Ramos (cell line): ENCODE measurements around the gene TMEM258.

ENCODE experiments used
- in situ Hi-C: fragments of 300-500 bp; cut with MboI; formaldehyde crosslinking; loops from one replicate; pipeline ENCODE4 v1.14.3; 2022; ENCODE audit warnings: low sequenced_read_pairs; ENCODE audit not compliant: unreplicated experiment

Gene TMEM258

GRCh38 chr11:61797263-61797944 lies 5.0 kb upstream of the TMEM258 start:
- in situ Hi-C loops: no loop called here

GRCh38 chr11:61795876-61796526 lies 3.6 kb upstream of the TMEM258 start:
- in situ Hi-C loops: no loop called here

DNA sequence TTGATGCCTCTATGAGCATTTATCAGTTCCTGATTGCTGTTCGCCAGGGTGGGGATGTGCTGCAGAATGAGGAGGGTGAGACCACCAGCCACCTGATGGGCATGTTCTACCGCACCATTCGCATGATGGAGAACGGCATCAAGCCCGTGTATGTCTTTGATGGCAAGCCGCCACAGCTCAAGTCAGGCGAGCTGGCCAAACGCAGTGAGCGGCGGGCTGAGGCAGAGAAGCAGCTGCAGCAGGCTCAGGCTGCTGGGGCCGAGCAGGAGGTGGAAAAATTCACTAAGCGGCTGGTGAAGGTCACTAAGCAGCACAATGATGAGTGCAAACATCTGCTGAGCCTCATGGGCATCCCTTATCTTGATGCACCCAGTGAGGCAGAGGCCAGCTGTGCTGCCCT lies 3.1 kb upstream of the TMEM258 start:
- in situ Hi-C loops: no loop called here

- in situ Hi-C loops: no loop called here
These were observed 2.2 kb upstream of the TMEM258 start for GRCh38 chr11:61794579-61794978.

DNA sequence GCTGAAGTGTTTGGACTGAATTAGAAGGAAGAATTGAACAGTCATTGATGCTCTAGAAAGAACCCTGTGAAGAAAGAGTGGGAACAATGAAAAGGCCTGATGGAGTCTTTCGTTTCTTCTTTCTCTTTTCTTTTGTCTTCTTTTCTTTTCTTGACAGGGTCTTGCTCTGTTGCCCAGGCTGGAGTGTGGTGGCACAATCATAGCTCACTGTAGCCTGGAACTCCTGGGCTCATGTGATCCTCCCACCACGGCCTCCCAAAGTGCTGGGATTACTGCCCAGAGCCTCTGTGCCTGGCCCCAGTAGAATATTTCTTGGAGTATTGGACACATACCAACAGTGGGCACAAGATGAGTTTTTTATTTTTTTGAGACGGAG lies 1.4 kb upstream of the TMEM258 start:
- in situ Hi-C loops: no loop called here

GRCh38 chr11:61793083-61793828 lies 857 bp upstream of the TMEM258 start:
- in situ Hi-C loops: no loop called here

GRCh38 chr11:61791737-61792309 lies 576 bp downstream of the TMEM258 start:
- in situ Hi-C loops: no loop called here

DNA sequence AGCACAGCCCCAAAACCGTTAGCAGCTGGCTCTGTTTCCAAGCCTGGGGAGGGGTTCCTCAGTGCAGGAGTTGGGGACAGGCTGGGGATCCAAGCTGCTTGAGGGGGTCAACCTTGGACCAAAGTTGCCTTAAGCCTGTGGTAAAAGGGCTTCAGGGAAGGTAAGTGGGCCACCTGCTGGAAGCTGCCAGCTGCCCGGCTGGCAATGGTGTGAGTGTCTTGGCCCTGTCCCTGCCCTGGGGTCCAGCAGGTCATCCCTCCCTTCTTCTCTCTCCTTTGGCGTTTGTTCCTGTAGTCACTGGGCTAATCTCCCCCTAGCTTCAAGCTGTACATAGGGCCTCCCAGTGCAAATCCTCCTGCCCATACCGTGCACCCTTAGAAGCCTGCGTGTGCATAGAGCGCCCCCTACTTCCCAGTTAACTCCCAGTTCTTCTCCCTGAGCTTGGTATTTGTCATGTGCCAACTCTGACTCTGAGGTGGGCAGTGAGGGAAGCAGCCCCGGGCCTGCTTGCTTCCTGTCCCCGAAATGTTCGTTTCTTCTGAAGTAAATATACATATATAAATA lies 4.4 kb downstream of the TMEM258 start:
- in situ Hi-C loops: no loop called here

GRCh38 chr11:61785837-61786402 lies 6.5 kb downstream of the TMEM258 start:
- in situ Hi-C loops: no loop called here

GRCh38 chr11:61784506-61784805 lies 7.9 kb downstream of the TMEM258 start:
- in situ Hi-C loops: no loop called here

DNA sequence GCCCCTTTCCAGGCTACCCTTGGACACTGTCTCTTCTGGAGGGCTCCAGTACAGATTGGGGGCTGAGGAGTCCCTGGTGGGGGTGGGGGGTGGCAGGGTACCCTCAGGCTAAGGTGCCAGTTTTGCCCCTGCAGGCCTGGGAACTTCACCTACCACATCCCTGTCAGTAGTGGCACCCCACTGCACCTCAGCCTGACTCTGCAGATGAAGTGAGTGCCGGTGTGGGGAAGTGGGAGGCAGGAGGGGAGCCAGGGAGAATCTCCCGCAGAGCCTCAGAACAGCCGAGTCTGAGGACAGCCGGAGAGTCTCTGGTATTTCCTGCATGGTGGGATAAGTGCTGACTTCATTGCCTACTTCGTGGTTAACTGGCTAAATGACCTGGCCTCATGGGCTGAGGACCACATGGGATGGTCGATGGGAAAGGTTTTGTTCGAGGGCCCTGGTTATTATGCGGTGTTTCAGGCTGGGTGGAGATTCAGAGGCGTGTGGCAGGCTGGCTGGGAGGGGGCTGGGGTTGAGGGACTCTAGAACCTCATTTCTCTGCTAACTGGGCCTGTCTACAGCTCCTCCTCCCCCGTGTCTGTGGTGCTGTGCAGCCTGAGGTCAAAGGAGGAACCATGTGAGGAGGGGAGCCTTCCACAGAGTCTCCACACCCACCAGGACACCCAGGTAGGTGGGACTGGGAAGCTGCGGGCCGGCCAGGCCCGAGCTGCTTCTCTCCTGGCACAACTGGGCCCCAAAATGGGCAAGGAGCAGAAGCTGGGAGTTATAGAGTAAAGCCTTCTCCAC lies 8.5 kb downstream of the TMEM258 start:
- in situ Hi-C loops: no loop called here

GRCh38 chr11:61782841-61783240 lies 9.6 kb downstream of the TMEM258 start:
- in situ Hi-C loops: no loop called here

DNA sequence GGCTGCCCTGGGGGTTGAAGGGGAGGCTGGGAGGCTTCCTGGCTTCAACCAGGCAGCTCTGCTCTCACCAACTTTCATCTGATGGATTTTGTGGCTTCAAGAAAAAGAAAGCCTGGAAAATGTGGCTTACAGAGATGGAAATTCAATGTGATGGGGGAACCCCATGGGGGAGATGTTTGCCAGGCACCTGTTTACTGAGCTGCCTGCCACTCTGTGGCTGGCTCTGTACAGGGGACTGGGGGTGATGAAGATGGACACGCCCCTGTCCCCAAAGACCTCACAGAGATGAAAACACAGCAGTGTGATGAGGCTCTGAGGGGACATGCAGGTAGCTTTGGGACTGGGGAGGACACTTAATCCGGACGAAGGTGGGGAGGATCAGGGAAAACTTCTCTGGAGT lies 10.1 kb downstream of the TMEM258 start:
- in situ Hi-C loops: no loop called here

DNA sequence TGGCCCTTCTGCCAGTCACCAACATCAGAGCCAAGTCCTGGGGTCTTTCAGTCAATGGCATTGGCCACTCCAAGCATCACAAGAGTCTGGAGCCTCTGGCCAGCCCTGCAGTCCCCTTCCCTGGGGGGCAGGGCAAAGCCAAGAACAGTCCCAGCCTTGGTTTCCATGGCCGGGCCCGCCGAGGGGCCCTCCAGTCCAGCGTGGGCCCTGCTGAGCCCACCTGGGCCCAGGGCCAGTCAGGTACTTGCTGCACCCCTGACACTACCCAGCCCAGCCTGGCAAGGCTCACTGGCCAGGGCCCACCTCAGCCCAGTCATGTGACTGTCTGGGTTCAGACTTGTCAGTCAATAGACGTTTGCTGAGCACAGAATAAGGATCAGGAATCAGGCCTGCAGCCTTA lies 10.8 kb downstream of the TMEM258 start:
- in situ Hi-C loops: no loop called here

DNA sequence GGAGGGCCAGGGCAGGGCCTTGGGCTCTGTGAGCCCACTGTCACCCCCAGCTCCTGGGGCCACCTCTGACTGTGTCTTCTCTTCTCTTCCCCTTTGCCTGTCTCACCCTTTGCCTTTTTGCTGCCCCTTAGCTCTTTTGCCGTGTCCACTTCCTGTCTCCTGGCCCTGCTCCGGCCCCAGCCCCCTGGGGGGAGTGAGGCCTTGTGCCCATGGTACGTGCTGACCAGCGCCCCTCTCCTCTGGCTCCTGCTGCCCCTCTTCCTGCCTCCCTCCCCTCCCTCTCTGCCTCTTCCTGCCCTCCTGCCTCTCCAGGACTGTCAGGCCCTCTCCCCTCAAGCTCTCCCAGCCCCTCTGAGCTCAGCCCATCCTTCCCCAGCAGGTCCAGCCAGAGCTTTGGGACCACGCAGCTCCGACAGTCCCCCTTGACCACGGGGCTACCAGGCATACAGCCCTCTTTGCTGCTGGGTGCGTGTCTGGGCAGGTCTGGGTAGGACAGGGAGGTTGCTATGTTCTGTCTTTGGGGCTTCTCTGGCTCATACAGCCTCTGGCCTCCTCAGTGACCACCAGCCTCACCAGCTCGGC lies 11.7 kb downstream of the TMEM258 start:
- in situ Hi-C loops: no loop called here

- in situ Hi-C loops: no loop called here
These were observed 12.5 kb downstream of the TMEM258 start for GRCh38 chr11:61779666-61780525.

DNA sequence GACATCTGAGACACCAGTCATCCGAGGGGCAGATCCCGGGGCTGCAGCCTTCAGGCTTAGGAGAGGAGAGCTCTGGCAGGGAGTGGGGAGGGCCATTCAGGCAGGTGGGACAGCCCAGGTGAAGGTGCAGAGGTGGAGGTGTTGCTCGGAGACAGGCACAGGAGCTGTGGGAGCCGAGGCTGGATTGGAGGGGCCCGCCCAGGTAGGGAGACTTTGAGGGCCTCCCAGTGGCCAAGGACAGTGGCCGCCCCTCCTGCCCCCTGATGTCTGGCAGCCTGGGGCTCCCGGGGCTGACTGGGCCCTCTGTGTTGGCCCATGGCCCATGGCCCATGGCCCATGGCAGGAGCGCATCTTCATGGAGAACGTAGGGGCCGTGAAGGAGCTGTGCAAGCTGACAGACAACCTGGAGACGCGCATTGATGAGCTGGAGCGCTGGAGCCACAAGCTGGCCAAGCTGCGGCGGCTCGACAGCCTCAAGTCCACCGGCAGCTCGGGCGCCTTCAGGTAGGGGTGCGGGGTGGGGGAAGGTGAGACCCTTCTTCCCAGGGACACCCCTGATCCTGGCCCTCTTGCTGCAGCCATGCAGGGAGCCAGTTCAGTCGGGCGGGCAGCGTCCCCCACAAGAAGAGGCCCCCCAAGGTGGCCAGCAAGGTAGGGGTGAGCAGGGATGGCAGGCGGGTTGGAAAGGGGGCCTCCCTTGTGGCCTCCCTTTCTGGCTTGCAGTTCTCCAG lies 13.3 kb downstream of the TMEM258 start:
- in situ Hi-C loops: no loop called here

DNA sequence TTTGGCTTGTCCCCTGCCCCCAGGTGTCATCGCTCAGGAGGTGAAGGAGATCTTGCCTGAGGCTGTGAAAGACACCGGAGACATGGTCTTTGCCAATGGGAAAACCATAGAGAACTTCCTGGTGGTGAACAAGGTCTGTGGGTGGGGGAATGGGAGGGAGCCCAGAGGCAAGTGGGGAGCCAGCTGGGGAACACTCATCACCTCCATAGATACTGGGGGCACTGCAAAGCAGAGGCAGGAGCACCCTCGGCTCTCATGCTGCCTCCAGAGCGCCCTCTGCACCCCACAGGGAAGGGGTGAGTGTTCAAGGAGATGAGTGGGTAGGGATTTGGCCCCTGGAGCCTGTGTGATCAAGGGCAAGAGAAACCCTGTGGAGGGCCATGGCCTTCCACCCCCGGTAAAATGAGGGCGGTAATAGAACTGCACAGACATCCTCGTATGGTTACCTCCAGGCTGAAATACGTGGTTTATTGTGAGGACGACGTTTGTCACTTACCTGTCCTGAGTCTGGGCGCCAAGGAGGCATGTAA lies 14.0 kb downstream of the TMEM258 start:
- in situ Hi-C loops: no loop called here
